ENCODE measurements around the gene CMTM7.

CMTM7 gene

DNA sequence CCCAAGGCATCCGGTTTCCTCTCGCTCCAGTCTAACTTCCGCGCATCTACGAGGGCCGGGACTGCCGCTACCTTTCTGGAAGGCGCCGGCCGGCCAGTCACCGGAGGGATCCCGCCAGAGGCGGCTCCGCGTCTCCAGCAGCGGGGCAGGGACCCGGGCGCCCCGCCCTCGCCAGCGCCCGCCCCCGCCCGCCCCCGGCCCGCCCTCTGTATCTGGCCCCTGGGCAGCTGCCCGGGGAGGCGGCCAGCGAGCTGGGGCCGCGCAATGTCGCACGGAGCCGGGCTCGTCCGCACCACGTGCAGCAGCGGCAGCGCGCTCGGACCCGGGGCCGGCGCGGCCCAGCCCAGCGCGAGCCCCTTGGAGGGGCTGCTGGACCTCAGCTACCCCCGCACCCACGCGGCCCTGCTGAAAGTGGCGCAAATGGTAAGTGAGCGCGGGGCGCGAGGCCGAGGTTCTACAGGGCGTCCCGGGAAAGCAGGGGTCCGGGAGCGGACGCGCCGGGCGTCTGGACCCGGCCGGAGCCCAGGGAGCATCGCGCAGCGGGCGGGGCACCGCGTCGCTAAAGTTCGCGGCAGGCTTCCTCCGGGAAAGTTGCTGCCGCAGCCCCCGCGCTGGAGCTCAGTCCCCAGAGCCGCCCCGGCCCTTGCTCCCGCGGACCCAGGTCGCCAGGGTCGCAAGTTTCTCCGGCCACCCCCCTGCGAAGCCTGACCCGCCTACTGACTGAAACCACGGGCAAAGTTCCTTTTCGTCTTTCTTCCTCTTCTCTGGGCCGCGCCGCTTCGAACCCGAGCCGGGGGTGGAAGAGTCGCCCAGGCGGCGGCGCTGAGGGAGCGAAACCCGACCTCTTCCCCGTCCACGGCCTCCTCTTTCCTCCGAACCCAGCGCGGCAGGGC lies at the start of gene CMTM7:
TSS of gene CMTM7 (plus strand) at position 211 of the 893 bp plus-strand sequence. CDS start at position 265, 54 bp downstream.
- peak; percentile 53 for DNase-seq

GRCh38 chr3:32347343-32348125 lies 44.1 kb upstream of the CMTM7 start:
- DNase-seq = no peak

DNA sequence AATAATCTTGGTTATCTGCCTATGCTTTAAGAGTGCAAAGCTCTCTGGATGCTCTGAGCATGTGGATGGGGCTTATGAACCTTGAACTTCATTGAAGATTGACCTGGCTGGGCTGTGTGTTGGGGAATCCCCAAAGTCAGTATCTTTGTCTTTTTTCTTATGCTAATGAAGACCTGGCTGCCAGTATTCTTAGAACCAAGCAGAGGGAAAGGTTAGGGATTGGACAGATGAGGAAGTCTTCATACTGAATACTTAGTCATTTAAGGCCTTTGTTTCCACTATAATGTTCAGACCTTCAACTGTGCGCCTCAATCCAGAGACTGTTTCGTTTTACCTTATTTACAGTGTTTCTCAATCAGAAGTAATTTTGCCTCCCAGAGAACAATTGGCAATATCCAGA lies 42.5 kb upstream of the CMTM7 start:
- no peak for DNase-seq

GRCh38 chr3:32352563-32352962 lies 39.1 kb upstream of the CMTM7 start:
- DNase-seq = no peak

DNA sequence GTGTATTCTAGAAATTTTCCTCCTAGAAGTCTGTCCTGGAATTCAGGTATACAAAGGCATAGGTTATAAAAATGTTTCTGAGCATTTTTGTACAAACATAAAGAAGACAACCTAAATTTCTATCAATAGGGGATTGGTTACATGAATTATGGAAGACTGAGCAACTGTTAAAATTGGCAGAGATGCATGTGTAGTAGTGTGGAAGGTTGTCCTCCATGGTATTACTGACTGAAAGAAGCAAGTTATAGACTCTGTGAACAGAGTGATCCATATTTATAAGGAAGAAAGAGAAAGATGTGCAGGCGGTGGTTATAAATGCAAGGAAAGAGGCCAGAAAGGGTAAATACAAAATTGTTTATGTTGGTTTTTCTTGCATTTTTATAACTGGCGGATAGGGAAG lies 38.3 kb upstream of the CMTM7 start:
- DNase-seq = no peak

GRCh38 chr3:32354362-32354778 lies 37.3 kb upstream of the CMTM7 start:
- no peak for DNase-seq

DNA sequence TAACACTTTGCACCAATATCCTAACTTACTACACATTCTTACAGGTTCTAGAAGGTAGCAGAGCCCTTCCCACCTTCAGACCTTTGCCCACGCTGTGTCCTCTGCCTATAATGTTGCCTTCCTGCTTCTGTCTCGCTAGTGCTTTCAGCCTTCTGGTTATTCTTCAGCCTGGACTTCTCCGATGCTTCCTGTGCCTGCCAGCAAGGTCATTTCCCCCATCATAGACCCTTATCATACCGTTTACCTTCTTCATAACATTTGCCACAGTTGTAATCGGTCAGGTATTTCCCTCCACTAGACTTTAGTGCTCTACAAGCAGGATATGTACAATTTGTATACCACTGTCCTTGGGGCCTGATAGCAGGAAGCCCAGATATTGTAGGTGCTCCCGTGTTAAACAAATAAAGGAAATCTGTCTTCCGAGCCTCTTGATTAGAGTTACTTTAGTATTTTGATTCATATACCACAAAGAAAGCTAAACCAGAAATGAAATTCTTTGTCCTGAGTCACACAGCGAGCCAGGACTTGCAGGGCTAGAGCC lies 35.8 kb upstream of the CMTM7 start:
- no peak for DNase-seq

- no peak for DNase-seq
Observed at GRCh38 chr3:32359766-32360492, 31.7 kb upstream of the CMTM7 start.

DNA sequence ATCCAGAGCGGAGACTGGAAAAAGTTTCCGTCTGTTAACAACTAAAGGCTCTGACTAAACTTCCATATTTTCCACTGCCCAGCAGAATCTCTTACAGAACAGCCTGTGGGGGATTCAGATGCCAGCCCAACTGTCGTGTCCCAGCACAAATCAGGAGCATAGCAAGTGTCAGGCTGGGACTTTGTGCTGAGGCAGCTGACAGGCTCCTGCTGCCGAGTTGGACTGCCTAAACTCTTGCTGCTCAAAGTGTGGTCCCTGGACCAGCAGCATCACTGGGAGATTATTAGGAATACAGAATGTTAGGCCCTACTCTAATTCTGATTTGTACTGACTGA lies 31.2 kb upstream of the CMTM7 start:
- no peak for DNase-seq

- no peak for DNase-seq
Observed at GRCh38 chr3:32366638-32367397, 24.8 kb upstream of the CMTM7 start.

GRCh38 chr3:32367442-32367841 lies 24.2 kb upstream of the CMTM7 start:
- no peak for DNase-seq

GRCh38 chr3:32371461-32372212 lies 20.0 kb upstream of the CMTM7 start:
- no peak for DNase-seq

- no peak for DNase-seq
Observed at GRCh38 chr3:32372213-32372490, 19.5 kb upstream of the CMTM7 start.

- DNase-seq = no peak
Observed at GRCh38 chr3:32373276-32373675, 18.4 kb upstream of the CMTM7 start.

DNA sequence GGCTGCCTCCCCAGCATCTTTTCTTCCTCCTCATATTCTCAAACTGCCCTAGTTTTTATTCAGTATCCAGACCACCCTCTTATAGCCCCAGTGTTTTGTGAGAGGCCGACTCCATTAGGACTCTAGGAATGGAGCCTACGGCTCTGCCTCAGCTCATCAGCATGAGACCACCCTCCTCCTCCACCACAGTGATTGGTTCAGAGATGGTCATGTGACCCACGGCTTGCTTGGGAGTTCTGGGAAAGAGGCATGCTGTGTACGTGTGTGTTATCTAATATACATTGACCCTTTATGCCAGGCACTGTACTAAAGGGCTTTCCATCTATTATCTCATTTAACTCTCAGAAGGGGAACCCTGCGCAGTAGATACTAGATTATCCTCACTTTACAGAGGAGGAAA lies 17.8 kb upstream of the CMTM7 start:
- no peak for DNase-seq

- no peak for DNase-seq
Observed at GRCh38 chr3:32374788-32375595, 16.7 kb upstream of the CMTM7 start.

GRCh38 chr3:32375596-32375930 lies 16.1 kb upstream of the CMTM7 start:
- DNase-seq = no peak

DNA sequence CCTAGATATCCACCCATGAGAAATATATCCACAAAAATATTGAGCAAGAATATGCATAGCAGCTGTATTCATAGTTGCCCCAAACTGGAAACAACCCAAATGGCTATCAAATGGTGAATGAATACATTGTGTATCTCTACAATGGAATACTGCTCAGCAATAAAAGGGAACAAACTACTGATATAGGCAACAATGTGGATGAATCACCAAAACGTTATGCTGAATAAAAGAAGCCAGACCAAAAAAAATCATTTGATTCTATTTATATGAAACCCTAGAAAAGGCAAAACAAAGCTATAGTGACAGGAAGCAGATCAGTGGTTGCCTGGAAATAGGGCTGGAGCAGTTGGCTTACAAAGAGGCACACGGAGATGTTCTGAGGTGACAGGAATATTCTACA lies 15.5 kb upstream of the CMTM7 start:
- no peak for DNase-seq

DNA sequence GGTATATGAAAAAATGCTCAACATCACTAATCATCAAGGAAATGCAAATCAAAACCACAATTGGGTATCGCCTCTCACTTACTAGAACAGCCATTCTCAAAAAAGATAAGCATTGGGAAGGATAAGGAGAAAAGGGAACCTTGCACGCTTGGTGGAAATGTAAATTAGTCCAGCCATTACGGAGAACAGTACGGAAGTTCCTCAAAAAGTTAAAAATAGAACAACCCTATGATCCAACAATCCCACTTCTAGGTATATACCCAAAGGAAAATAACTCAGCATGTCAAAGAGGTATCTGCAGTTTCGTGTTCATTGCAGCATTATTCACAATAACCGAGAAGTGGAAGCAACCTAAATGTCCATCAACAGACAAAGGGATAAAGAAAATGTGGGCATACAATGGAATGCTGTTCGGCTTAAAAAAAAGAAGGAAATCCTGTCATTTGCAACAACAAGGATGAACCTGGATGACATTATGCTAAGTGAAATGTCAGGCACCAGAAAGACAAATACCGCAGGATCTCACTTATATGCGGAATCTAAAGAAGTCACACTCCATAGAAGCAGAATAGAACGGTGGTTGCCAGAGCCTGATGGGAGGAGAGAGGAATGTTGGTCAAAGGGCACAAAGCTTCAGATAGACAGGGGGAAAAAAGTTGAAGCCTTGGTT lies 11.7 kb upstream of the CMTM7 start:
- DNase-seq = no peak

DNA sequence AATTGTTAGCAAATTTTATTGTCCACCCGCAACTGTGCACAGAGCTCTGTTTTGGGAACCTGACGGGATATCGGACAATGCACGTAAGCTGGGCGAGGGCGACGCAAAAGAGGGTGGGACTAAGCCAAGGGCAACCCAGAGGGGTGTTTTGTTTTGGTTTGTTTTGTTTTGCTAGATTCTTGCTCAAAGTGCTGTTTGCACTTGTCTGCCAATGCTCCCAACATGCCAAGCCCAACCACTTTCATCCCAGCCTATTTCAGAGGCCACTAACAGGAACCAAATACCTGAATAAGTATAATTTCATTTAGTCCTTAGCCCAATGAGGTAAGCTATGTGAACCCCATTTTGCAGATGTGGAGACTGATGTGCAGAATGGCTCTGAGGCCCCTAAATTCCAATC lies 9.7 kb upstream of the CMTM7 start:
- no peak for DNase-seq

All from 8988T (cell line).